ENCODE data around the gene ARHGAP6. TPM values are rescaled to one million over a fixed set of nuclear protein-coding genes. Genes with fewer than 3 reads are reported as not detected.

The ARHGAP6 gene
- total RNA-seq, 1 experiment from 2014 or later, result 0.07 TPM

DNA sequence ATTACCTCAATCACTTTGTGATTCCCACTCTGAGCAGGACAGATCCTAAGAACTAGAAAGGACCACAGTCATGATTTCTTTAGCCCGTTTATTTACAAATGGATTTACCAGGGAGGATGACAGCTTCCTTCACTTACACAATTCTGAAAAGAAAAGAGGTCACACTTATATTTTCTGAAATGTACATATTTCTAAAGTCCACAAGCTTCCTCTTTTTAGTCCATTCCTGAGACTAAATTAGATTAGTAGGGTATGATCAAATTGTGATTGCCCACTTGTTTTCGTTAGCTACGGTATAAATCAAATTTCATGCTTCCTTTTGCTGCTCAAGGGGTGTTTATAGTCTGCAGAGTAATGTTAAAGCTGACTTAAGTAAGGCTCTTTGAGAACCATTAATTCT, 380.1 kb downstream of the ARHGAP6 start:
- H3K79me1 ChIP-seq (ENCODE audit: insufficient read depth, low read depth, low read length, poor library complexity, severe bottlenecking), result no peaks in the 10 kb centered on the region
- Mint-ChIP-seq H3K4me1 (no peaks in the 10 kb centered on the region; a peak in 1 of 4 replicates), H3K36me3 (ENCODE audit: insufficient read depth in 1 of 3, low read depth in 3 of 3) (peaks cover 0 to 2% (median 0%) of the 10 kb centered on the region in 3 experiments; a peak in 2 of 7 replicates), H3K27me3 (ENCODE audit: low read depth) (no peaks in the 10 kb centered on the region; the same call in none of the 2 replicates), H3K9me3 (peaks cover 60 to 64% of the 10 kb centered on the region in 2 experiments), H3K27ac (no peak overlapping the region), H3K4me3 (no peak overlapping the region)
- no peak overlapping the region for H3T11ph ChIP-seq (ENCODE audit: low read length)
- H3K4ac ChIP-seq (ENCODE audit: low read depth, low read length), result no peak overlapping the region
- no peak overlapping the region for H3K23ac ChIP-seq (ENCODE audit: insufficient read length, low read depth, low read length)
- H2BK15ac ChIP-seq (ENCODE audit: low read depth, low read length), result no peak overlapping the region
- H2AFZ ChIP-seq (ENCODE audit: low read length), result no peak overlapping the region
- WGBS (ENCODE audit: extremely low coverage, insufficient read length, low lambda C conversion rate), result no CpG with 5 or more reads among the region's 3 CpGs
- no peak overlapping the region for H3K27ac ChIP-seq (ENCODE audit: insufficient read length, low read depth, low read length)
- H3K23me2 ChIP-seq (ENCODE audit: insufficient read length, low read depth, low read length, poor library complexity, severe bottlenecking), result no peaks in the 10 kb centered on the region
- H2BK5ac ChIP-seq (ENCODE audit: insufficient read length, low read length), result no peak overlapping the region
- H2BK12ac ChIP-seq (ENCODE audit: insufficient read length, low read depth, low read length), result no peak overlapping the region
- H2BK20ac ChIP-seq (ENCODE audit: low read depth, low read length, poor library complexity, severe bottlenecking), result no peak overlapping the region
- no peak overlapping the region for H4K5ac ChIP-seq (ENCODE audit: insufficient read length, low read depth, low read length)
- no peak overlapping the region for H3K18ac ChIP-seq (ENCODE audit: insufficient read length, low read depth, low read length)
- H4K91ac ChIP-seq (ENCODE audit: insufficient read length, low read depth, low read length), result no peak overlapping the region
- DNase-seq, result no peak
- H3K4me1 ChIP-seq (ENCODE audit: insufficient read depth, low read length), result no peaks in the 10 kb centered on the region
- TF ChIP-seq, protein P1, sequence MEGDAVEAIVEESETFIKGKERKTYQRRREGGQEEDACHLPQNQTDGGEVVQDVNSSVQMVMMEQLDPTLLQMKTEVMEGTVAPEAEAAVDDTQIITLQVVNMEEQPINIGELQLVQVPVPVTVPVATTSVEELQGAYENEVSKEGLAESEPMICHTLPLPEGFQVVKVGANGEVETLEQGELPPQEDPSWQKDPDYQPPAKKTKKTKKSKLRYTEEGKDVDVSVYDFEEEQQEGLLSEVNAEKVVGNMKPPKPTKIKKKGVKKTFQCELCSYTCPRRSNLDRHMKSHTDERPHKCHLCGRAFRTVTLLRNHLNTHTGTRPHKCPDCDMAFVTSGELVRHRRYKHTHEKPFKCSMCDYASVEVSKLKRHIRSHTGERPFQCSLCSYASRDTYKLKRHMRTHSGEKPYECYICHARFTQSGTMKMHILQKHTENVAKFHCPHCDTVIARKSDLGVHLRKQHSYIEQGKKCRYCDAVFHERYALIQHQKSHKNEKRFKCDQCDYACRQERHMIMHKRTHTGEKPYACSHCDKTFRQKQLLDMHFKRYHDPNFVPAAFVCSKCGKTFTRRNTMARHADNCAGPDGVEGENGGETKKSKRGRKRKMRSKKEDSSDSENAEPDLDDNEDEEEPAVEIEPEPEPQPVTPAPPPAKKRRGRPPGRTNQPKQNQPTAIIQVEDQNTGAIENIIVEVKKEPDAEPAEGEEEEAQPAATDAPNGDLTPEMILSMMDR (conservative IDR thresholded peaks at IDR 0.05), result no peak
- no peaks in the 10 kb centered on the region for H4K20me1 ChIP-seq (ENCODE audit: control insufficient read depth, insufficient read depth, insufficient read length)
- no peak overlapping the region for H3K9ac ChIP-seq (ENCODE audit: extremely low read depth, insufficient read length, low read length)
- H3K56ac ChIP-seq (ENCODE audit: insufficient read length, low read depth, low read length), result no peak overlapping the region
- no peaks in the 10 kb centered on the region for H3K27me3 ChIP-seq (ENCODE audit: insufficient read depth, low read length)
- H2BK120ac ChIP-seq (ENCODE audit: low read depth, low read length, poor library complexity, severe bottlenecking), result no peak overlapping the region
- no peak overlapping the region for H3K4me2 ChIP-seq (ENCODE audit: insufficient read depth, insufficient read length, low read length)
- H4K8ac ChIP-seq (replicated peaks; ENCODE audit: insufficient read length, low read depth, low read length), result no peak overlapping the region
- no peaks in the 10 kb centered on the region for H3K79me2 ChIP-seq (ENCODE audit: insufficient read depth, low read length)
- no peaks in the 10 kb centered on the region for H3K9me3 ChIP-seq (ENCODE audit: control insufficient read depth, low read depth, low read length)
- no peak overlapping the region for H2AK5ac ChIP-seq (ENCODE audit: insufficient read length, low read length)
- H3K14ac ChIP-seq (ENCODE audit: insufficient read depth, low read length), result no peak overlapping the region

All from H9 (cell line).